ENCODE data around the gene C5AR2.
"Not testable (repeated sequence)": the region's sequence is repeated elsewhere in the genome, so short reads cannot be mapped to it uniquely, and the experiment has no call there.

Gene C5AR2

DNA sequence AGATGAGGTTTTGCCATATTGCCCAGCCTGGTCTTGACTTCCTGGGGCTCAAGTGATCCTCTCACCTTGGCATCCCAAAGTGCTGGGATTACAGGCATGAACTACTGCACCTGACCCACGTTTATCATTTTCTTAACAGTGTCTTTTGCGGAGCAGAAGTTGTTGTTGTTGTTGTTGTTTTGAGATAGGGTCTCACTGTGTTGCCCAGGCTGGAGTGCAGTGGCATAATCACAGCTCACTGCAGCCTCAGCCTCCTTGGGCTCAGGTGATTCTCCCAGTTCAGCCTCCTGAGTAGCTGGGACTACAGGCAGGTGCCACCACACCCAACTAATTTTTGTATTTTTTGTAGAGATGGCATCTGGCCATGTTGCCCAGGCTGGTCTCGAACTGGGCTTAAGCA lies 55.6 kb downstream of the C5AR2 start:
- not testable (repeated sequence) for DNase-seq (ENCODE audit: low spot score)

DNA sequence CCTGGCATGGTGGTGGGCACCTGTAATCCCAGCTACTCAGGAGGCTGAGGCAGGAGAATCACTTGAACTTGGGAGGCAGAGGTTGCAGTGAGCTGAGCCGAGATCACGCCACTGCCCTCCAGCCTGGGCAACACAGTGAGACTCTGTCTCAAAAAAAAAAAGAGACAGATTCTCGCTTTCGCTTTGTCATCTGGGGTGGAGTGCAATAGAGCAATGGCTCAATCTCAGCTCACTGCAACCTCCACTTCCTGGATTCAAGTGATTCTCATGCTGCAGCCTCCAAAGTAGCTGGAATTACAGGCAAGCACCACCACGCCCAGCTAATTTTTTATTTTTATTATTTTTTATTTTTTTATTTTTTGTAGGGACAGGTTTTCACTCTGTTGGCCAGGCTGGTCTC lies 56.7 kb downstream of the C5AR2 start:
- DNase-seq (ENCODE audit: low spot score), result not testable (repeated sequence)

DNA sequence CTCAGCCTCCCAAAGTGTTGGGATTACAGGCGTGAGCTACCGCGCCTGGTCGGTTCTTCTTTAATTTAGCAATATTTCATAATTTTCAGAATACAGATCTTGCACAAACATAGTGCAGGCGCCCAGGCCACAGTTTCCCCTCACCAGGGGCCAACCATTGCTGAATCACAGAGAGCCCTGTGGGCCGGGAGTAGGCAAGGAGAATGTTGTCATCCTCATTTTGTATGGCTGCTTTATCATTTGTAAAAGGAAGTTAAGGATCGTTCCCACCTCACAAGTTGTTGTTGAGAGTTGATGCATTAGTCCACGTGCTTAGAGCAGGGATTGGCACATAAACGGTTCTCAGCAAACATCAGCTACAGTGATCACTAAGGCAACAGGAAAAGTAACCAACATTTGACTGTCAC lies 57.2 kb downstream of the C5AR2 start:
- DNase-seq (ENCODE audit: low spot score), result no peak

DNA sequence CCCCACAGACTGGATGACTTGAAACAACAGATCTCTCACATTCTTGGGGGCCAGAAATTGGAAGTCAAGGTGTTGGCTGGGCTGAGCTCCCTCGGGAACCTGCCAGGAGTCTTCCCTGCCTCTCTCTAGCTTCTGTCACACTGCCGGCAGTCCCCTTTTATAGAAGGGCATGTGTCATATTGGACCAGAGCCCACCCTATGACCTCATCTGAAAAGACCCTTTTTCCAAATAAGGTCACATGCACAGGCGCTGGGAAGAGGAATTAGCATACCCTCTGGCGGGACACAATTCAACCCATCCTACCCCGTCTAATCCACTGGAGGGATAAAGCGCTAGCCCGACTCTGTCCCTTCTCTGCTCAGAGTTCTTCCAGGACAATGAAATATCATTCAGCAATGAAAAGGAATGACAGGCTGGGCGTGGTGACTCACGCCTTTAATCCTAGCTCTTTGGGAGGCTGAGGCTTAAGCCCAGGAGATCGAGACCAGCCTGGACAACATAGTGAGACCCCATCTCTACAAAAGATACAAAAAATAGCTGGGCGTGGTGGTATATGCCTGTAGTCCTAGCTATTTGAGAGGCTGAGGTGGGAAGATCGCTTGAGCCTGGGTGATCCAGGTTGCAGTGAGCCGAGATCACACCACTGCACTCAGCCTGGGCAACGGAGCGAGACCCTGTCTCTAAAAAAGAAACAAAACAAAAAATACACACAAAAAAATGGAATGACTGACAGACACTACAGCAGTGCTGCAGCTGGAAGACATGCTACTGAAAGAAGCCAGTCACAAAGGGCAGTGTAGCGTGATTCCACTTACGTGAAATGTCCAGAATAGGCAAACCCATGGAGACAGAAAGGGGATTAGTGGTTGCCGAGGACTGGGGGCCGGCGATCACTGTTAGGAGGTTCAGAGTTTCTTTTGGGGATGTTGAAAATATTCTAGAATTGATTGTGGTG lies 58.8 kb downstream of the C5AR2 start:
- no peak for DNase-seq (ENCODE audit: low spot score)

DNA sequence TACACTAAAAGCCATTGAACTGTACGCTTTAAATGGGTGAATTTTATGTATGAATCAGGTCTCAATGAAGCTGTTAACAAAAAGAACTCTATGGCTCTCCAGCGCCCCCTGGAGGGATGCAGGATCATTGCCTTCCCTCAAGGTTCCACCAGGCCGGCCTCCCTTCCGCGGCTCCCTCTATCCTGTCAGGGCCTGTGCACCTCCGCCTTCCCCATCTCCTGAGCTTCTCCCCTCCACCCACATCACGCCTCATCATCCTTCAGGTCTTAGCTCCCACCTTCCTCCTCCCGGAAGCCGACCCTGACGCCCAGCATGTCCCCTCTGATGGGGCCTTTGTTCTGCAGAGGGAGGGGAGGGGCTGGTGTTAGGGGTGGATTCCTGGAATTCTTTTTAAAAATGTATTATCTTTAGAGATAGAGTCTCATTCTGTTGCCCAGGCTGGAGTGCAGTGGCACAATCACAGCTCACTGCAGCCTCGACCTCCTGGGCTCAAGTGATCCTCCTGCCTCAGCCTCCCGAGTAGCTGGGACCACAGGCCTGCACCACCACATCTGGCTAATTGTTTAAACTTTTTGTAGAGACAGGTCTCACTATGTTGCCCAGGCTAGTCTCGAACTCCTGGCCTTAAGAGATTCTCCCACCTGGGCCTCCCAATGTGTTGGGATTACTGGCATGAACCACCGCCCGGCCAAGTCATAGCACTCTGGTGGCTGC lies 59.7 kb downstream of the C5AR2 start:
- DNase-seq (ENCODE audit: low spot score), result peak; percentile 83
